H1 (cell line): ENCODE data around the gene SPINT2. TPM values are rescaled to one million over a fixed set of nuclear protein-coding genes. Genes with fewer than 3 reads are reported as not detected.

ENCODE experiments used
- CTCF ChIA-PET: fragments of 300-600 bp; sonication (Branson Sonifier 250); formaldehyde crosslinking; loops from one replicate; lab custom pipeline; 2021; ENCODE audit not compliant: partially characterized antibody; lab: Charles Lee
- POLR2A ChIA-PET: fragments of 300-600 bp; sonication (Branson Sonifier 250); formaldehyde crosslinking; loops from one replicate; lab custom pipeline; 2021; ENCODE audit warnings: inconsistent platforms; ENCODE audit not compliant: partially characterized antibody; lab: Charles Lee
- DNase-seq, 2 experiments: peaks; one replicate each; pipeline versions ENCODE4 v3.0.0 to v3.0.0-alpha.2; 2010 to 2022; ENCODE audit warnings: low spot score in 2 of 2, low read depth in 1 of 2, mixed read lengths in 1 of 2
- FAIRE-seq: peaks from 2 replicates; lab custom pipeline; 2011; peaks lifted over from hg19 to GRCh38; lab: Jason Lieb, UNC
- H2AFZ ChIP-seq: 2 replicates; pipeline ENCODE4 v1.8.1; 2012; ENCODE audit warnings: low read length, inconsistent platforms
- H2AK5ac ChIP-seq: 2 replicates; pipeline ENCODE4 v1.6.1; 2013; ENCODE audit warnings: low read depth, low read length
- H2BK120ac ChIP-seq: replicated peaks from 2 replicates; pipeline ENCODE3; 2013; ENCODE audit warnings: low read depth, low read length, inconsistent platforms
- H2BK12ac ChIP-seq: 2 replicates; pipeline ENCODE4 v1.6.1; 2013; ENCODE audit warnings: low read depth, low read length
- H2BK15ac ChIP-seq: 2 replicates; pipeline ENCODE4 v1.6.1; 2013; ENCODE audit warnings: low read length
- H2BK20ac ChIP-seq: 2 replicates; pipeline ENCODE4 v1.6.1; 2013; ENCODE audit warnings: low read length
- H2BK5ac ChIP-seq: 2 replicates; pipeline ENCODE4 v1.6.1; 2013; ENCODE audit warnings: low read depth, low read length
- H3K14ac ChIP-seq: 2 replicates; pipeline ENCODE4 v1.6.1; 2013; ENCODE audit warnings: inconsistent platforms; ENCODE audit not compliant: insufficient read length
- H3K18ac ChIP-seq: 2 replicates; pipeline ENCODE4 v1.6.1; 2013; ENCODE audit warnings: low read length; ENCODE audit errors: extremely low read depth
- H3K23ac ChIP-seq: 2 replicates; pipeline ENCODE4 v1.6.1; 2013; ENCODE audit warnings: inconsistent platforms; ENCODE audit not compliant: insufficient read length
- H3K23me2 ChIP-seq: 2 replicates; pipeline ENCODE4 v1.6.1; 2013; ENCODE audit warnings: low read depth, low read length
- H3K27ac ChIP-seq: 2 replicates; pipeline ENCODE4 v1.6.1; 2011; ENCODE audit warnings: low read depth, low read length, inconsistent platforms
- H3K27me3 ChIP-seq, 4 experiments: replicated peaks in 1 of 4; 1 replicate in 1 of 4; 2 replicates in 3 of 4; pipeline versions ENCODE4 v1.6.1 to v1.8.1; 2011 to 2013; ENCODE audit warnings: low read length in 3 of 4, mild to moderate bottlenecking in 3 of 4, inconsistent platforms in 2 of 4, mixed read lengths in 2 of 4, moderate library complexity in 1 of 4; ENCODE audit not compliant: control insufficient read depth in 3 of 4, insufficient read depth in 3 of 4; ENCODE audit errors: extremely low read depth in 1 of 4
- H3K36me3 ChIP-seq, 4 experiments: 2 replicates each; pipeline versions ENCODE4 v1.6.1 to v1.8.1; 2011 to 2013; ENCODE audit warnings: mild to moderate bottlenecking in 4 of 4, low read length in 3 of 4, moderate library complexity in 2 of 4, control low read depth in 1 of 4, inconsistent platforms in 1 of 4; ENCODE audit not compliant: insufficient read depth in 4 of 4, control insufficient read depth in 2 of 4
- H3K4ac ChIP-seq: replicated peaks from 2 replicates; pipeline ENCODE3; 2013; ENCODE audit warnings: low read length, low read depth, mixed read lengths, inconsistent platforms; ENCODE audit not compliant: insufficient read length
- H3K4me1 ChIP-seq, 4 experiments: replicated peaks in 1 of 4; 1 replicate in 1 of 4; 2 replicates in 3 of 4; pipeline versions ENCODE4 v1.6.1 to v1.8.1; 2011 to 2013; ENCODE audit warnings: low read length in 3 of 4, inconsistent platforms in 2 of 4, mixed read lengths in 1 of 4; ENCODE audit not compliant: insufficient read depth in 4 of 4, control insufficient read depth in 3 of 4
- H3K4me2 ChIP-seq, 2 experiments: 2 replicates each; pipeline versions ENCODE4 v1.6.1 to v1.8.1; 2011 to 2013; ENCODE audit warnings: low read depth in 2 of 2, low read length in 2 of 2, control low read depth in 1 of 2, inconsistent platforms in 1 of 2, mild to moderate bottlenecking in 1 of 2; ENCODE audit not compliant: insufficient read depth in 1 of 2
- H3K4me3 ChIP-seq, 4 experiments: fragments of 200-600, 300-600 bp in 1 of 4; sonication (generic), shearing (Covaris generic), sonication (Bioruptor Twin) in 1 of 4; 2 replicates each; pipeline versions ENCODE4 v1.5.1 to v1.8.1; 2011 to 2016; ENCODE audit warnings: low read length in 4 of 4, low read depth in 3 of 4, control low read depth in 2 of 4, inconsistent platforms in 2 of 4, mild to moderate bottlenecking in 2 of 4, mixed read lengths in 1 of 4, moderate library complexity in 1 of 4; ENCODE audit not compliant: insufficient read depth in 2 of 4; ENCODE audit errors: extremely low read depth in 1 of 4
- H3K56ac ChIP-seq: replicated peaks from 2 replicates; pipeline ENCODE3; 2013; ENCODE audit warnings: low read depth, mild to moderate bottlenecking, mixed read lengths, low read length, inconsistent platforms; ENCODE audit not compliant: insufficient read length
- H3K79me1 ChIP-seq: 2 replicates; pipeline ENCODE4 v1.6.1; 2013; ENCODE audit warnings: low read depth, low read length, control low read depth
- H3K79me2 ChIP-seq, 2 experiments: 2 replicates each; pipeline versions ENCODE4 v1.6.1 to v1.8.1; 2012 to 2013; ENCODE audit warnings: low read length in 2 of 2, mild to moderate bottlenecking in 2 of 2, inconsistent platforms in 1 of 2; ENCODE audit not compliant: insufficient read depth in 2 of 2, control insufficient read depth in 1 of 2
- H3K9ac ChIP-seq, 4 experiments: replicated peaks in 1 of 4; 1 replicate in 1 of 4; 2 replicates in 3 of 4; pipeline versions ENCODE4 v1.6.1 to v1.8.1; 2011 to 2013; ENCODE audit warnings: low read depth in 3 of 4, low read length in 3 of 4, control low read depth in 2 of 4, mild to moderate bottlenecking in 2 of 4, moderate library complexity in 2 of 4, inconsistent platforms in 1 of 4; ENCODE audit errors: extremely low read depth in 1 of 4
- H3K9me3 ChIP-seq, 2 experiments: 2 replicates each; pipeline versions ENCODE4 v1.6.1 to v1.8.1; 2012 to 2013; ENCODE audit warnings: mild to moderate bottlenecking in 2 of 2, moderate library complexity in 2 of 2, control low read depth in 1 of 2, inconsistent platforms in 1 of 2, low read depth in 1 of 2, low read length in 1 of 2, mixed read lengths in 1 of 2; ENCODE audit not compliant: insufficient read depth in 2 of 2
- H4K20me1 ChIP-seq, 2 experiments: replicated peaks in 1 of 2; 2 replicates each; pipeline versions ENCODE3 to v1.8.1; 2011 to 2013; ENCODE audit warnings: inconsistent platforms in 2 of 2, low read length in 2 of 2, mild to moderate bottlenecking in 1 of 2; ENCODE audit not compliant: insufficient read depth in 2 of 2, control insufficient read depth in 1 of 2
- H4K5ac ChIP-seq: 2 replicates; pipeline ENCODE4 v1.6.1; 2013; ENCODE audit warnings: low read length, low read depth, mixed read lengths, inconsistent platforms; ENCODE audit not compliant: insufficient read length
- H4K8ac ChIP-seq: 2 replicates; pipeline ENCODE4 v1.8.0; 2013; ENCODE audit warnings: mild to moderate bottlenecking, moderate library complexity, low read length, inconsistent platforms; ENCODE audit not compliant: insufficient read depth; ENCODE audit errors: extremely low read depth
- H4K91ac ChIP-seq: replicated peaks from 2 replicates; pipeline ENCODE3; 2013; ENCODE audit warnings: low read length, mixed read lengths, inconsistent platforms; ENCODE audit not compliant: insufficient read length
- BCL11A ChIP-seq, 2 experiments: IDR thresholded peaks; one replicate each; pipeline ENCODE4 v1.6.1; 2011; ENCODE audit warnings: low read depth in 2 of 2, low read length in 2 of 2, mild to moderate bottlenecking in 2 of 2
- CREB1 ChIP-seq: IDR thresholded peaks from 2 replicates; pipeline ENCODE4 v1.6.1; 2012; ENCODE audit warnings: inconsistent platforms
- HDAC2 ChIP-seq, 2 experiments: fragments of 300-600 bp in 1 of 2; sonication (generic) in 1 of 2; IDR thresholded peaks; 2 replicates each; pipeline ENCODE4 v1.6.1; 2011 to 2012; ENCODE audit warnings: low read depth in 2 of 2, low read length in 2 of 2, mild to moderate bottlenecking in 2 of 2, moderate library complexity in 2 of 2, borderline replicate concordance in 1 of 2, inconsistent platforms in 1 of 2
- KDM1A ChIP-seq: fragments of 200-600, 300-600 bp; sonication (generic); IDR thresholded peaks from 2 replicates; pipeline ENCODE4 v1.7.1; 2016; ENCODE audit warnings: mild to moderate bottlenecking, low read length, borderline replicate concordance
- TBP ChIP-seq: IDR thresholded peaks from 2 replicates; pipeline ENCODE4 v1.6.1; 2011; ENCODE audit warnings: low read depth, low read length, improper control_type of control experiment
- ZNF274 ChIP-seq: IDR thresholded peaks from 2 replicates; pipeline ENCODE4 v1.7.0; 2012; ENCODE audit warnings: low read length, borderline replicate concordance; ENCODE audit errors: extremely low read depth
- WGBS, 2 experiments: shearing (Covaris generic) in 1 of 2; methylation state at CpG; one replicate each; pipeline versions ENCODE4 v1.1.6 to v1.1.7; 2013 to 2015; ENCODE audit warnings: low lambda C conversion rate in 2 of 2, mixed read lengths in 2 of 2, inconsistent platforms in 1 of 2, low coverage in 1 of 2, missing lambda C conversion rate in 1 of 2; ENCODE audit not compliant: insufficient replicate concordance in 2 of 2, insufficient coverage in 1 of 2, insufficient read length in 1 of 2; ENCODE audit errors: extremely low coverage in 1 of 2, missing lambda C conversion rate in 1 of 2; 5-methylcytosine and 5-hydroxymethylcytosine counted together
- polyA plus RNA-seq, 7 experiments: library from polyadenylated mRNA; depleted of rRNA in 3 of 7; stranded (reverse) in 5 of 7; unstranded in 2 of 7; fragments of >200 nt in 5 of 7; fragments of 200-250 nt in 2 of 7; gene quantifications; 1 replicate in 5 of 7; 2 replicates in 1 of 7; 4 replicates in 1 of 7; pipeline versions ENCODE4 v1.2.1 to v1.2.3, GENCODE V29; 2011 to 2013; ENCODE audit warnings: missing spikeins in 2 of 7, mixed read lengths in 2 of 7
- total RNA-seq: library from RNA; stranded (reverse); fragmentation: NEBNext Ultra II Directional; extraction: Animal tissue kit (Norgen Biotek cat#: 25700); gene quantifications from 2 replicates; pipeline ENCODE4 v1.2.1, GENCODE V29; 2021

SPINT2 gene
- total and polyA plus RNA-seq, 2 of the 8 experiments (the other 6 are each of a cell fraction or from before 2014, with no cell fraction given) = 294 to 296 TPM

GRCh38 chr19:38227287-38228004 lies 36.9 kb upstream of the SPINT2 start:
- WGBS, 2 experiments = 46% methylated on average over 11 of the region's 11 CpGs; no CpG with 5 or more reads in 1 of the 2 experiments
- H2BK12ac ChIP-seq = peak overlapping the region; percentile 76
- H2AFZ ChIP-seq = no peak overlapping the region; the same call in 1 of the 2 replicates
- H2BK120ac ChIP-seq = no peak overlapping the region
- no peak overlapping the region for H3K56ac ChIP-seq
- TF ChIP-seq CREB1 = no peak
- no peak for TF ChIP-seq ZNF274
- no peak for TF ChIP-seq TBP
- no peak for TF ChIP-seq BCL11A (IDR thresholded peaks at IDR 0.05; ENCODE audit: low read depth in 2 of 2, low read length in 2 of 2)
- peak in 1 of 2 experiments; percentile 97; a peak in 2 of 4 replicates for TF ChIP-seq HDAC2 (IDR thresholded peaks at IDR 0.05; ENCODE audit: borderline replicate concordance in 1 of 2, low read depth in 2 of 2, low read length in 2 of 2)
- TF ChIP-seq KDM1A = peak; percentile 99
- TF ChIP-seq, all 59 proteins: peak for 2
- H2BK5ac ChIP-seq = peak overlapping the region; percentile 94; the same call in 1 of the 2 replicates
- DNase-seq = no peak
- H4K91ac ChIP-seq = peak overlapping the region; percentile 97
- H3K18ac ChIP-seq = peak overlapping the region; percentile 78
- H3K79me1 ChIP-seq = peaks cover 4% of the 10 kb centered on the region; the same call in 1 of the 2 replicates
- peaks cover 0 to 7% of the 10 kb centered on the region in 2 experiments; a peak in 2 of 4 replicates for H3K79me2 ChIP-seq
- 0 out of 2 replicates have a peak overlapping the region, but pooled peaks have one; percentile 53 for H2AK5ac ChIP-seq
- H3K9me3 ChIP-seq = no peaks in the 10 kb centered on the region
- peaks cover 16% of the 10 kb centered on the region for H3K23me2 ChIP-seq
- peak overlapping the region; percentile 83 for H2BK20ac ChIP-seq
- peaks cover 0 to 10% (median 5%) of the 10 kb centered on the region in 4 experiments; a peak in 3 of 7 replicates for H3K27me3 ChIP-seq
- no peak overlapping the region for H4K8ac ChIP-seq
- no peak overlapping the region for H3K14ac ChIP-seq
- no peak for FAIRE-seq
- ChIA-PET CTCF (interaction anchor here (0.6 to 1.9 kb wide), 10 partner anchors 12 to 146 kb away, joined by 3 to 17 read pairs (median 4); no protein-coding TSS in a partner anchor), POLR2A (interaction anchor here (0.8 to 1.8 kb wide), 7 partner anchors 9 to 161 kb away, joined by 3 to 4 read pairs (median 3); partner anchors contain the start of gene SPRED3)
- no peaks in the 10 kb centered on the region for H3K36me3 ChIP-seq
- H4K20me1 ChIP-seq = peaks cover 0 to 5% of the 10 kb centered on the region in 2 experiments
- peak overlapping the region in 3 of 4 experiments; percentile 35 to 55 (median 38); a peak in 7 of 8 replicates for H3K4me3 ChIP-seq
- H3K4ac ChIP-seq = no peak overlapping the region
- no peak overlapping the region for H3K23ac ChIP-seq
- H3K4me2 ChIP-seq = peak overlapping the region; percentile 78 to 95
- peak overlapping the region; percentile 54; the same call in 1 of the 2 replicates for H3K27ac ChIP-seq
- no peak overlapping the region for H3K9ac ChIP-seq
- H3K4me1 ChIP-seq = peaks cover 6 to 17% (median 14%) of the 10 kb centered on the region in 4 experiments
- H4K5ac ChIP-seq = no peak overlapping the region
- H2BK15ac ChIP-seq = peak overlapping the region; percentile 61; the same call in 1 of the 2 replicates
